Stimulated activated CD8-positive, alpha-beta memory T cell treated with anti-CD3 and anti-CD28 coated beads, Interleukin-2, amount 100 ng/mL, for 1 hour (primary cell): ENCODE measurements around the gene TMC3.
"Not testable (repeated sequence)": the region's sequence is repeated elsewhere in the genome, so short reads cannot be mapped to it uniquely, and the experiment has no call there.

ENCODE experiments used
- DNase-seq, 2 donors: peaks; one replicate each; pipeline ENCODE4 v3.0.0-alpha.2; 2020; ENCODE audit warnings: low read depth in 2 of 2

The TMC3 gene

DNA sequence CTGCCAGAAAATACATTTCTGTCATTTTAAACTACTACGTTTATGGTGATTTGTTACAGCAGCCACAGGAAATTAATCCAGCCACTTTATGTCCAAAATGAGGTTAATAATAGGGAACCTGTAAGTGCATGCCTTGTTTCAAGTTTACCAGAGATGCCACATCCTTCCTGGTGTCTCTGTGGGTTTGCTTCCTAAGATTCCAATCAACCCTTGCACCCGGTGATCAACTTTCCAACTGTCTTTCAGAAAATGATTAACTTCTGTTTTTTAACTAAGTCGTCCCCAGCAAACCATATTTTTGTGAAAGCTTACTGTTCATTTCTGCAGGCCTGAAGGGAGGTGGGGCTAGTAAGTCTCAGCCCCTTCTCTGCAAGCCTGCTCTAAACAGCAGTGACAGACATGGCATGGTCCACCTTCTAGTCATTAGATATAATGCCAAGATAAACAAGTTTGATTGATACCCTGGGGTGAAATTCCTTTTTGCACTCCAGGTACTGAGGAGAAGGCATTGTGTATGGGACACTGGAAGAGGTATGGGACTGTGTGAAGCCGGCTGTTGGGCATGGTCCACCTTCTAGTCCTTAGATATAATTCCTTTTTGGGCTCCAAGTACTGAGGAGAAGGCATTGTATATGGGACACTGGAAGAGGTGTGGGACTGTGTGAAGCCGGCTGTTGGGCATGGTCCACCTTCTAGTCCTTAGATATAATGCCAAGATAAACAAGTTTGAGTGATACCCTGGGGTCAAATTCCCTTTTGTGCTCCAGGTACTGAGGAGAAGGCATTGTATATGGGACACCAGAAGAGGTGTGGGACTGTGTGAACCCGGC is 11.1 kb upstream of the TMC3 start:
- no peak for DNase-seq

DNA sequence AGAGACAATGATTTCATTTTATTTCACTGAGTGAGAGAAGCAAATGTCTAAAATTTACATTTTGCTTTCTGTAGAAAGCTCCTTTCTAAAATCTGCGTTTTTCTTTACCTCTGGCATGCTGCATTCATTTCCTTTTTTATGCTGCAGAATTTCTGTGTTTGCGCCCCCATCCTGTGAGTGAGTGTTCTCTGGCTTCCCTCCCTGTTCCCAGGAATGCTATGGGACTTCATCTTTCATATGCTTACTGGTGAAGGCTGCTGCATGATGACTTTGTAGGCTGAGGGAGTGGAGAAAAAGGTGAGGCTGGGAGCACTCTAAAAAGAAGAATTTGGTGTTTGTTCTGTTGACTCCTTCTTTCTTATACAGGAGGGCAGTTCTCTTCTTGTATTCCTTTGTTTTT is 7.7 kb upstream of the TMC3 start:
- DNase-seq, result no peak

DNA sequence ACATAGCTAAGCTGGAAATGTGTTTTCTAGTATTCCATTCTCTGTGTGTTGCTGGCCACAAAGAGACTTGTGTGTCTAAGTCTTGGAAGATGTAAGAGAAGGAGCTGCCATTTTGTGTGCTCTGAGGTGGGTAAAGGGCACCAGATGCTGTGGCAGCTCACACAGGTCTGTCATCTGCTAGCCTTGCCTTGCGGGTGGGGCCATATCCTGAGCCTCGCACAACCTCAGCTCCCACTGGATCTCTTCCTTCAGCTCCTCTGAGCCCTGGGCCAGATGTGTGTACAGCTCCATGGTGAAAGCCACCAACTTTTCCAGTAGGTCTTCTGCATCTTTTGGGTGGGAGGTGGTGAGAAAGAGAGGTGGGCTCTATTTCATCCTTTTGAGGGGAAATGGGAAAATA is 6.7 kb upstream of the TMC3 start:
- no peak for DNase-seq

DNA sequence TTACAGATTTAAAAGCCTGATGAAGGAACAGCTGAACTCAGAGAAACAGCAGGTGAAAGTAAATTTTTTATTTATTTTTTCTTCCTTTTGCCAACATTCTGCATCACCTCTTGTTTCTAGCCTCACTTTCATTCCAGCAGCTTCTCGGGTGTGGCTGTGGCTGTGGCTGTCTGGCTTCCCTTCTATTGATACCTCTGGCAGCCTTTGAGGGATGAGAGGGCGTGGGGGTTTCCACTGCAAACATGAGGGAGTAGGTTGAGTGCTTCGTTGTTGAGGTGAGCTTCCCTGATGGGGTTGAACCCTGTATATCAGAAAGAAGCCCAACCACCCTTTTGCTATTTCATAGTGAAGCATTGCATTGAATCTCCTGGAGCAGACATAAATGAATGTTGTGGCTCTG is 6.2 kb upstream of the TMC3 start:
- no peak for DNase-seq

DNA sequence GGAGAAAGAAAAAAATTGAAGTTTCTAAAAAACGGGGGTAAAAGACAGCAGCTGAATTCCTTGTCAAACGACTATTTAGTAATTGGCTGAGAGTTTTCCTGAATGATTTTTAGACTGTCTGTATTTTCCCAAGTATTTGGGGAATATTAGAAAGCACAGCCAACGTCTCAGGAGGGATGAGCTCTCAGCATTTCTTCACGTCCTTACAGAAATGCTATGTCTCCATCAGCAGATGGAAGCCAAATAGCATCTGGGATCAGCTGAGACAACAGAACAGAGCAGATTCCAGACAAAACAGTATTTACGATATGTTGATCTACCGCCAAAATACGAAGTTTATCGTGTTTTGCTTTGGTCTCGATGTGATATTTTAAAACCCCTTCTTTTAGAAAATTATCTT is 5.3 kb upstream of the TMC3 start:
- no peak for DNase-seq

DNA sequence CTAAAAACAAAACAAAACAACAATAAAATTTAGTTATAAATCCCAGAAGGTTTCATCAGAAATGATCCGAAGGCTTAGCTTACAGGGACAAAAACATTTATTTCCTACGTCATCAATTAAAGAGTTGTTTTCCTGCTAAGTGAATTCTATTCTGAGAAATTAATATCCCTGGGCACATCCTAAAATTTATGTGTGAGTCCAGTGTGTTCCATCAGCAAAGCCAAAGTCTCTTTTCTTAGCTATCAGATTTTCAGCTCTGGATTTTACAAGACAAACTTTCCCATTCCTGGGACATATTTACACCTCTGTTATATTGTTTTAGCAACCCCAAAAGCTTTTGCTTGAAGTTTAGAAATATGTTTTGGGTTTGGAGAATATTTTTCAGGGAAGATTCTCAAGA is 4.4 kb upstream of the TMC3 start:
- DNase-seq, result no peak

DNA sequence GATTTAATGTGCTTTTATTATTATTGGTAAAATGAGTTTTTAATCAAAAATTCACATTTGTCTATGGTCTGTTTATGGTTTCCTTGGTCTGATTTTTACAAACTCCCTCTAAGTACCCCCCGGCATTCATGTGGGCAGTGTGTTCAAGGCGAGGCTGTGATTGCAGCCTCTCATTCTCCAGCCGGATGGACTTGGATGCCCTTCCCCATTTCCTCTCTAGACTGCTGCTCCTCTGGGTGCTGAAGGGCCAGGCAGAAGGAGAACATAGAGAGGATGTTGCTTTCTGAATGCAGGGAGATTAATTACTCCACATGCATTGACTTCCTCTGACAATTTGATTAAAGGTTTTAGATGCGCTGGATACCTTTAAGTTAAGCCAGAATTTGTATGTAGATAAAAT is 3.9 kb upstream of the TMC3 start:
- DNase-seq, result no peak

DNA sequence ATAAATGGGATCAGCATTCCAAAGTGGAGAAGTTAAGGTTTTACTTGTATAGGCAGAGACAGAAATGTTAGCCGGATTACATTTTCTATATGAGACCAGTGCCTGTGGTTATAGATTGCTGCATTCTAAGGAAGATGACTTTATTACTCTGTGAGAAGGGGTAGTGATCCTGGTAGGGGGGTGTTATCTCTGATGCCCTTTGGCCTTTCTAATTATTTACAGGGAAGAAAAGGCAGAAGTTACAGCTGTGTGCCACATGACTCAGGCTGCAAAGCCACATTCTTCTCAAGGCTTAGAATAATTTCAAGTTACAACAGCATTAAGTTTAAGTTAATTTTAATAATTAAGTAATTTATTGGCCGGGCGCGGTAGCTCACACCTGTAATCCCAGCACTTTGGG is 2.2 kb upstream of the TMC3 start:
- DNase-seq, result no peak

DNA sequence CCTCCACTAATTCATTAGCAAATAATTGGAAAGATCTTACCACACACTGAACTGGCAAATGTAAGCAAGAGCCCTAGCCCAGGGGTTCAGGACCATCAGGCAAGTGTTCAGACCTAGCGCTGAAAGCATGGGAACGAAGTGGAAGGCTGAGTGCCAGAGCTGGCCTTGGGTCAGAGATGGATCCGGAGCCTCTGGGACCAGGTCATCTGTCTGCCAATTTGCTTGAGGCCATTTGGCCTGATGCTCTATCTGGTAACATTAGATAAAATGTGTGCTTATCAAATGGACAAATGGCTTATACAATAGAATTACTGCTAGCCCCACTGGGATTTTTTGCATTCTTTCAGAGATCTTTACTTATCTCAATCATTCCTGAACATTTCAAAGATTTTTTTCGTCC is 1.4 kb upstream of the TMC3 start:
- DNase-seq, result no peak

DNA sequence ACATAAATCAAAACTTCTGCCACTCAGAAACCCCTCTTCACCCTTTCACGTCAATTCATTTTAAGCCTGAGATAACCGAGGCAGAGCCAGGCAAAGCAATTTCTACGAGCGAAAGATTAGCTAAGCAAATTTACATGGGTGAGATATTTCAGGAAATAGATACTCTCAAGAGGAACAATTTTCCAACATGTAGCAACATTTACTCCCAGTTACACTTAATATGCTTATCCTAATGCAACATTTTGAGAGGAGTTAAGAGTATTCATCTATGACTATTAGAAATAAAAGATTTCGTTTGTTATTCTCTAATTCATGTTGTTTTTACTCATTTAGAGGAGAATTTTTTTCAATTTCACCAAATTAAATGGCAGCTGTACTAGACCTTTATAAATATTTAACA is 837 bp downstream of the TMC3 start:
- no peak for DNase-seq

DNA sequence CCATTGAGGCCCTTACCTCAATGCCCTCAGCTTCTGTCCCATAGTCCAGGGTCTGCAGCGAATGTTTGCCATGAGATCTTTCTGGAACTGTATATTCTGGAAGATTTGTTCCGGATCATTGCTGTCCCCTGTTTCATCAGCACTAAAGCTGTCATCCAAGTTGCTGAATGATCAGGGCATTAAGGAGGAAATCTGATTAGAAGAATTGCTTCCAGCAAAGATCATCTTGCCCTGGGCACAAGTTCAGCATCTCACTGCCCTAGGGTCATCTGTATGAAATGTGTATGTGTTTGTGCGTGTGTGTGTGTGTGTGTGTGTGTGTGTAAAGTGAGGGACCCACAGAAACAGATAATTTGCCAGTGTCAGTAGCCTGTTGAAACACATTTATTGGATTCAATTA is 1.4 kb downstream of the TMC3 start:
- DNase-seq, result no peak

DNA sequence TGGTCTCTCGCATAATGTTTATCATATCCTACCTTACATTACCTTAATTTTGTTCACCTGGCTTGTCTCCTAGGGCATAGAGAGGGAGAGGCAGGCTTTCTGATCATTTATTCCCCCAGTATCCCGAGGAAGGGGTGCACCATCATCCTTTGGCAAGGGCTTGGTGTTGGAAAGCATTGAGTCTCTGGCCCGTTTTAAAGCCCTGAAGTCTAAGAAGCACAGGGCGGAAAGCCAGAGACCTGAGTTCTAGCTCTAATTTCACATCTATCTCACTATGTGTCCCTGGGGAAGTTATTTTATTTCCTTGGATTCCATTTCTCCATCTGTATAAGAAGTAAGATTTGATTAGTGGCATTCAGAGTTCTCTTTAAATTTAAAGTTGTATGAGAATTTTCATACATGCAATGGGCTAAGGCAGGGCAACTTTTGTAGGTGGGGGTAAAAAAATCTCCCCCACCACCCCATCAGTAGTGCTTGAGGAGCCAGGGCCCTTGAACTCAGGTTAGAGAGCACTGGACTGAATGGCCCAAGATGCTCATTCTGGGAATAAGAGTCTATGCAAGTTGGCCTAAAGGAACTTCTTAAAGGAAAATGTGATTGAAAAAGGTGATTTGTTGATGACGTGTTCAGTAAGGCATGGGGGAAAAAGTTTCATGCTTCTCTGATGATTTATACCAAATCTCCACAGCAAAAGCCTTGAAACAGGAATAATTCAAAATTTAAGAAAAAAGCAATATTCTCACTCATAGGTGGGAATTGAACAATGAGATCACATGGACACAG is 10.1 kb downstream of the TMC3 start:
- no peak for DNase-seq

DNA sequence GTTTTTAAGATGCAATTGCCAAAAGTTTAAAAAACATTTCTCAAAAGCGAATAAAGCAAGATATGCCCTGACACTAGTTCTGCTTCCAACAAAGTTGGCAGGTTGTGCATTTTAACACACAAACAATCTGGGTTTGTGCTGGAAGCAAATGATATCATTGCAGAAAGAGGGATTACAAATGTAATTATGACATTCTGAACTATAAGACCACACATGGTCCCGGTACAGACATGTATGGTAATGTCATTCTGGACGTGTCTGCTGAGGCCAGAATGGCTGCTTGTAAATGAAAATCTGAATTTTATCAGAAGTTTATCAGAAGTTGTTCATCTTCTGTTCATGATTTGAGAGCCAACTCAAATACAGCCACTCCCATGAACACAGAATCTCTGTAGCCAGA is 10.7 kb downstream of the TMC3 start:
- DNase-seq, result no peak

DNA sequence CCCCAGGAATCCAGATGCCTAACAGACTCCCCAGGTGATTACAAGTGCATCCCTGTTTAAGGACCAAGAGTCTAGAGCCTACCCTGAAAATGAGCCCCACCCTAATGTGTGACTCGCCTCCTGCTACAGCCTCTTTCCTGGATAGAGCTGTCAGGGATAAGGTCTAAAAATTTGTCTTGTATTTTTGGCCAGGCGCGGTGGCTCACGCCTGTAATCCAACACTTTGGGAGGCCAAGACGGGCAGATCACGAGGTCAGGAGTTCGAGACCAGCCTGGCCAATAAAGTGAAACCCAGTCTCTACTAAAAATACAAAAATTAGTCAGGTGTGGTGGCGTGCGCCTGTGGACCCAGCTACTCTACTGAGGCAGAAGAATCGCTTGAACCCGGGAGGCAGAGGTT is 11.2 kb downstream of the TMC3 start:
- DNase-seq, result no peak

DNA sequence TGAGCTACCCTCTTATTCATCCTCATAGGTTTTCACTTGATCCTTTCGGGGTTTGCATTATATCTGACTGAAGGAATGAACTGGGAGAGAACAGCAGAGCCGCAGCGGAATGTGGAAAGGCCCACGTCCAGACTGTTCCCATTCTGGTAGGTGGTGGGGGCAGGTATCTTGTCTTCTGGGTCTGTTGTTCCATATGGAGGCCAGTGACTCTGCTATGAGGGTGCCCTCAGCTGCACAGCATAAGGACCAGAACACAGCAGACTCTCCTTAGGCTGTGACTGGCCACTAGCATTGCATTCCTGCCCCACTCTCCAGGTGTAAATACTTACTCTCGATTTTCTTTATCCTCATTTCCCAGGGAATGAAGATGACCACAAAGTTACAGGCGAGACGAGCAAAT is 12.1 kb downstream of the TMC3 start:
- DNase-seq, result no peak

DNA sequence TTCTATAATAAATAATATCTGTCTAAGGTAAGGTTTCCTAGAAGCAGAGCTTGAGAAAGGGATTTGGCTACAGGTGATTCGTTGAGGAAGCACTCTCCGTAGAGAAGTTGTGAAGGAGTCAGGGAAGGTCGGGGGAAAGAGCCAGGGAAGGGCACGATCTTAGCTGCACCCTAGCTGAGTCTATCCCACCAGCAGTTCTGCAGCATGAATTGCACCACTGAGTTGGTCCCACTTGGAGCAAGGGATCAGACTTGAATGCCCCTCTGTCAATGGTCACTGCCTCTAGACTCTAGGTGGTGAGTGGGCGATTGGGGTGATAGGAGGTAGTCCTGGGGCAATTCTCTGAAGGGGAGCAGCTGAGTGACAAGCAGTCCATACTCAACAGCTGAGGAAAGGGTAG is 13.5 kb downstream of the TMC3 start:
- no peak for DNase-seq

DNA sequence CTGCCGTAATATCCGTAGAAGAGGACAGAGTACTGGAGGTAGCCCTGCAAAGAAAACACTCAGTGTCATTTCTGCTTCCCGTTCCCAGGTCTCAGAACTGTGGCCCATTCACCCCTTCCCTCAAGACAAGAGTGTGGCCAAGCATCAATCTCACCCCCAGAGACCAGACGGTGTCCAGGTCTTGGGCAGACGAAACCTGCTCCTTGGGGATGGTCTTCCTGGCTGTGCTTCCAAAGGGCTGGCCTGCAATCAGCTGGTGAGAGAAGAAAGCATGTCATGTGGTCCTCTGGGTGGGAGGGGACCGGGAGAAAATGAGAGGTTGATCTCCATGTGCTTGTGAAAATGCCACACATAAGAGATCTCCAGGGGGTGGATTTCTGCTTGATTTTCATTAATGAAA is 15.8 kb downstream of the TMC3 start:
- no peak for DNase-seq

DNA sequence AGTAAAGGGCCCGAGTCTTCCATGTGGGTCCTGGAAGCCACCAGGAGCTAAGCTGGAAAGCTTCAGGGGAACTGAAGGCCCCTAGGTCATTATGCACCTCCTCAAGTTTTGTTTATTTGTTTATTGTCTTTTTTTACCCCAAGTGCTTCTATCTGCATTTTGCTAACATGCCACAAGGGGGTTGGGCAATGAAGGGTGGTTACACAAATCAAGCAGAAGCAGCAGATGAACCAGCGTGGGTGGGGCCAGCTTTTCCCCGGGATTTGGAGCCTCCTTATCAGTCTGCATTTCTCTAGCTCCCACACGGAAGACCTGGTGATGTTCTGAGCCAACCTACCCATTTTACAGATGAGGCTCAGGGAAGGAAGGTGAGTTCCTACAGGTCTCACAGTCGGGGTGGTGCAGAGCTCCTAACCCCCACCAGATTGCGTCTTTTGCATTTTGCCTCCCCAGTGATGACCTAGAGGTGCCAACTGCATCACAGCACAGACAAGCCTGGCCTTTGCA is 16.8 kb downstream of the TMC3 start:
- DNase-seq, result no peak

DNA sequence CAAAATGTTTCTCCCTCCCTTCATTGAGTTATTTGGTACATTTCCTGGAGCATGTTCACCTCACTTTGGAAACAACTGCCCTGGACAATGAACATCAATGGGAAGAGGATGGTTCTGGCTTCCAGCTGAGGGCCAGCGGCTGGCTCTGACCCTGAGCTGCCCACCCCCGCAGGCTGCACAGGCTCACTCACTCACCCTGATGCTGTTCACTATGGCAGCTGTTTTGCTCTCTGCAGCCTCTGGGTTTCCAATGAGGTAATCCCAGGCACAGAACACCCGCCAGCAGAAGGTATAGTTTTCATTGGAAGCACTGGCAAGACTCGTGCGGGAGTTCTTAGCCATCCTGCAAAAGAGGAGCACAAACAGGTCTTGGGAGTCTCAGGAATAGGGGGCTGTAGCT is 17.8 kb downstream of the TMC3 start:
- DNase-seq, result no peak

DNA sequence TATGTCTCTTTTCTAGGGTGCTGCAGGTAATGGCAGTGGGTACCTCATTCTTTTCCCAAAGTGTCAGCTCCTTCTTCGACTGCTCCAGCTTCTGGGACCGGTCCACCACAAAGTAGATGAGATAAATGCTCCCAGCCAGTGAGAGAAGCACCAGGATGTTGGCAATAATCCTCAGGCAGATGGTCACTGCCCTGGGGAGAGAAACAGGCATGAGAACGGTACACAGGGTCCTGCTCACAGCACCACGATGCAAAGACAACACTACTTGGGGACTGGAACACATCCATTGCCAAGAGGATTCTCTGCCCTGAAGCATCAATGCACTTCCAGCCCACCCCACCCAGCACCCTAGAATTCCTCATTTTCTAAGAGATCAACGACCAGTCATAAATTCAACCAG is 22.4 kb downstream of the TMC3 start:
- no peak for DNase-seq

DNA sequence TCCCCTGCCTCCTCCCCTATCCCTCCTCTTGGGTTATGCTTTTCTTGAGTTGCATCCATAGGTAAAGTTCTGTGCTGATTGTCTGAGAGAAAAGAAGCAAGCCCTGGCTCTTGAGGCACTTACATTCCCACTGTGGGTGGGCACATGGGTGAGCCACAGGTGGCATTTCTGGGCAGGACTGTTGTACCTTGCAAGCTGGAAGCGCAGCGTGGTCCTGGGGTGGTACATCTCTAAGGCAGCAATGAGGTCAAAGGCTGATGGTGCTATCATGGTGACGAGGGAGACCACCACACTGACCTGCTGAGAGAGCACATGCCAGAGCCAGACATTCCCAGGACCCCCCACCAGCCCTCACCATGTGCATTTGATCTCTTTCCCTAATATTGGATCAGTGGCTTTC is 24.7 kb downstream of the TMC3 start:
- DNase-seq, result no peak

DNA sequence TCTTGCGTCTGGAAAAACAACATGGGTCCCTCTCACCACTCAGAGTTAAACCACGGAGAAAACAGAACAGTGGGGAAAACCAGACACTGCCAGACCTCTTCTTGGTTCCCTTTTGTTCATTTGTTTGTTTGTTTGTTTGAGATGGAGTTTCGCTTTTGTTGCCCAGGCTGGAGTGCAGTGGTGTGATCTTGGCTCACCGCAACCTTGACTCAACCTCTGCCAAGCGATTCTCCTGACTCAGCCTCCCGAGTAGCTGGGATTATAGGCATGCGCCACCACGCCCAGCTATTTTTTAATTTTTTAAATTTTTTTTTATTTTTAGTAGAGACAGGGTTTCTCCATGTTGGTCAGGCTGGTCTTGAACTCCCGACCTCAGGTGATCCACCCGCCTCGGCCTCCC is 25.3 kb downstream of the TMC3 start:
- DNase-seq, result not testable (repeated sequence)

DNA sequence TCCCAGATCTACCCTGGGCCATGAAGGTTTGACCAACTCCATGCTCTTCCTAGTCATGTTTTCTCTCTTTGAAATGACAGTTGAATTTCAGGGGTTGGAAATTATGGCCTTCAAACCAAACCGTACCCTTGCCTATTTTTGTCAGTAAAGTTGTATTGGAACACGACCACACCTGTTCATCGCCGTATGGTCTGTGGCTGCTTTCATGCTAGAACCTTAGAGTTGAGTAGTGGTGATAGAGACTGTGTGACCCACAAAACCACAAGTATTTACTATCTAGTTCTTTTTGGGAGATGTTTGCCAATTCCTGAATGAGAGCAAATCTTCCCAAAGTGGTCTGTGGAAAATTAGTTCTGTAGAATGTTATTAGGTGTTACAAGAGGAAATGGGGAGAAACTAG is 26.1 kb downstream of the TMC3 start:
- no peak for DNase-seq
